ENCODE measurements around the gene JAZF1.

DNA sequence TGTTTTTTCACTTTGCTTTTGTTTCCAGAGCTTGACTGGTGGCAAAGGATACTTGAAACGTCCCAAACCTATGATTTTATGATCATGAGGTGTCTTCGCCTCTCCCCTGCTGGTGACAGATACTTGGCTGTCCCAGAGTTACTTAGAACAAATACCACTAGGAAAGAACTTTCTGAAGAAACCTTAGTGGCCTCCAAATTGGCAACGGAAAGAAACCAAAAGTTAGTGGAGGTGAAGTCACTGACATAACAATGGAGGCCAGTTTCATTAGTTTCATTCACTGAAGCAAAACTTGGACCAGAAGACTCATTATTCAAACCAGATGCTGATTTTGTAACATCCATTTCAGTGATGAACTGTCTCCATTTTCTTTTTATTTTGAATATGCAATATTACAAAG, 68.6 kb downstream of the JAZF1 start:
- TF ChIP-seq, protein P1, sequence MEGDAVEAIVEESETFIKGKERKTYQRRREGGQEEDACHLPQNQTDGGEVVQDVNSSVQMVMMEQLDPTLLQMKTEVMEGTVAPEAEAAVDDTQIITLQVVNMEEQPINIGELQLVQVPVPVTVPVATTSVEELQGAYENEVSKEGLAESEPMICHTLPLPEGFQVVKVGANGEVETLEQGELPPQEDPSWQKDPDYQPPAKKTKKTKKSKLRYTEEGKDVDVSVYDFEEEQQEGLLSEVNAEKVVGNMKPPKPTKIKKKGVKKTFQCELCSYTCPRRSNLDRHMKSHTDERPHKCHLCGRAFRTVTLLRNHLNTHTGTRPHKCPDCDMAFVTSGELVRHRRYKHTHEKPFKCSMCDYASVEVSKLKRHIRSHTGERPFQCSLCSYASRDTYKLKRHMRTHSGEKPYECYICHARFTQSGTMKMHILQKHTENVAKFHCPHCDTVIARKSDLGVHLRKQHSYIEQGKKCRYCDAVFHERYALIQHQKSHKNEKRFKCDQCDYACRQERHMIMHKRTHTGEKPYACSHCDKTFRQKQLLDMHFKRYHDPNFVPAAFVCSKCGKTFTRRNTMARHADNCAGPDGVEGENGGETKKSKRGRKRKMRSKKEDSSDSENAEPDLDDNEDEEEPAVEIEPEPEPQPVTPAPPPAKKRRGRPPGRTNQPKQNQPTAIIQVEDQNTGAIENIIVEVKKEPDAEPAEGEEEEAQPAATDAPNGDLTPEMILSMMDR (IDR thresholded peaks at IDR 0.05) = no peak
- no peak for TF ChIP-seq POLR2A (IDR thresholded peaks at IDR 0.05)
